ENCODE measurements around the gene TBC1D16.

- TF ChIP-seq CTCF (conservative IDR thresholded peaks at IDR 0.05; ENCODE audit: low read length): no peak
- no peak for TF ChIP-seq EZH2phosphoT487 (IDR thresholded peaks at IDR 0.05; ENCODE audit: borderline replicate concordance)
Observed at GRCh38 chr17:79960788-79961522, 74.7 kb downstream of the TBC1D16 start.

Measured in Loucy (cell line).